OCI-M2 (cell line): ENCODE results near the gene RPL19.

Experiments
- DNase-seq: peaks from one replicate; lab custom pipeline; 2025; ENCODE audit not compliant: unreplicated experiment; lab: John Stamatoyannopoulos, UW

Gene RPL19

DNA sequence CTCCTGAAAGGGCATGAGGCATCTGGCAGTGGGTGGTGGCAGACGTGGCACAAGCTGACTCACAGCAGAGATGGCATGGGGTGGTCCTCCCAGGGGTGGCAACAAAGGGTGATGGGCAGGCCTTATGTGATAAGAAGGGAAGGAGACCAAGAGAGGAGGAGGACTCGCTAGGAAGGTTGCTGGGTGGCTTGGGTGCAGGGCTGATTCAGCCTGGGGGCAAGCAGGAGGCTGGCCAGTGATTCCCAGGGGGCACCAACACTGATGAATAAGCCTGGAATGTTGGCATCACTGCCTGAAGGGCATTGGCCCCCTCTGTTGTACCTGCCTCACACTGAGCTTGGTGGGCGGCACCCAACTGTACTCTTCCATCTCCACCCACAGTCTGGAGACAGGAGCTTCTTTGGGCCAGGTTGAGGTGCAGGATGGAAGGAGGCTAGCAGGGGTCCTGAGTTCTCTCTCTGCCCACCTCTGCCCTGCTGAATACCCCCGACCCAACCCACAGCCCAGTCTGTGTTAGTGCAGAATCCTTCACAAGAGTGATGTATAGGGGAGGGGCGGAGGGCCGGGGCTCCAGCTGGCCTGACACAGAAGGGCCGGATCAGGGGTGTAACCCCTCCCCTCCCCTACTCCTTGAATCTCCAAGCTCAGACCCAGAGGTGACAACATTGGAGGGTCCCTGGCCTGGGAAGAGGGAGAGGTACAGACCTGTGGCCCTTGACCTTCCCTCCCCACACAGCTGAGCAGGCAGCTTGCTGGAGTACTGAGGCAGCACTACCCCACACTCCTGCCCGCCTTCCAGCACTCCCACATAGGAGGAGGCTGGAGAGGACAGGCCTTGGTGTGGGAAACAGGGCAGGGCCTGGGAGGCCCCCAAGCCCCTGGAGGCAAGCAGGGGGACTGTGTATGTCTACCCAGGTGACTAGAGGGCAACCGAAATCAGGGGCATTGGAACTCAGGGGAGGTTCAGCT is 23.1 kb downstream of the RPL19 start:
- DNase-seq, result no peak

DNA sequence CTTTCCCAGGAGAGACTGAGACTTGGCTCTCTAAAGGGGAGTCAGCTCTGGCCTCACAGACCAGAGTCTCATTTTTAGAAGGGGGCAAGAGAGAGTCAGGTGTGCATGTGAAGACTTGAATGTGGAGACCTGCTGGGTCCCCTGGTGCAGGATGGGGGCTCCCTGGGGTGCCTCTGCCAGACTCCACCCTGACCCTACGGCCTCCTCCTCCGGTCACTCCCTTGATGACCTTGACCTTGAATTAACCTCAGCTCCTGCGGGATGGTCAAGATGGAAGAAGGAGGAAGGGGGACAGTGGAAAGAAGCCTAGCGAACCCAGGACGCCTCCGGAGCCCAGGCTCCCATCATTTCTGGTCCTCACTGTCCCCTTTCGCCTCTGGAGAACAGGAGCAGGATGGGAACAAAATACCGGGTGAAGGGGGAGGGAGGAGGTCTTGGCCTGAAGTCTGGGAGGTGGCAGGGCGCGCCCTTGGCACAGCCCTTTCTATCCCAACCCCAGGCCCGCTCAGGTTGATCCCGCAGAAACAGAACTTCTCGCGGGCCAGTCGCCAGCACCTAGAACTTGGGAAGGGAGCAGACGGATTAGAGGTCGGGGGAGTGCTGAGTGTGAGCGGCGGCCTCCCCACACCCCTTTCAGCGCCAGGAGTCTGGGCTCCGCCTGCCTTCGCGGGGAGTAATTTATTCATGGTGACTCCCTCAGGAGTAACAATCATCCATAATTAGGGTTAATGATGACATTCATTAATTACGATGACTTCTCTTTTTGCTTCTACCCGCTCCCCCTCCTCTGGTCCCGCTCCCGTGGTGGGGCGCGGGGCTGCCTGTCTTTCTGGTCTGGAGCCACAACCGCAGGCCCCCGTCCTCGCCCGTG is 24.1 kb downstream of the RPL19 start:
- no peak for DNase-seq

DNA sequence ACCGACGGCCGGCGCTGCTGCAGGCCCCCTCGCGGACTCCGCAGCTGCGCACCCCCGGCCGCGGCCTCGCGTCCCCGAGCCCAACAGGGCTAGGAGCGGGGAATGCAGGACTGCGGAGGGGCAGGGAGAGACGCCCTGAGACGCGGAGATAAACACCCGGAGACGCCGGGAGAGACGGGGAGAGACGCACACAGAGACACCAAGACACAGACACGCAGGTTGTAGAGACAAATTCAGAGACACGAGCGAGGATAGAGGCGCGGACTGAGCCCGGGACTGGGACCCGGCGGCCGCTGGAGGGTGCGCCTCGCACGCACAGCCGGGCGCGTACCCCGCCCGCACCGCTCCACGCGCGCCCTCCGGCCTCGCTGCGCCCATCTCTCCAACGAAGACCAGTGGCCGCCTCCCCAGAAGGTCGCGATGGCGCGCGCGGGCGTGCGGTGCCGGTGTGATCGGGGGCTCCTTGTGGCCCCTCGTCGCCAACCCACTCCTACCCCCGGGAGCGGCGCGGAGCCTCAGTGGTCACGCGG is 24.8 kb downstream of the RPL19 start:
- DNase-seq, result no peak

DNA sequence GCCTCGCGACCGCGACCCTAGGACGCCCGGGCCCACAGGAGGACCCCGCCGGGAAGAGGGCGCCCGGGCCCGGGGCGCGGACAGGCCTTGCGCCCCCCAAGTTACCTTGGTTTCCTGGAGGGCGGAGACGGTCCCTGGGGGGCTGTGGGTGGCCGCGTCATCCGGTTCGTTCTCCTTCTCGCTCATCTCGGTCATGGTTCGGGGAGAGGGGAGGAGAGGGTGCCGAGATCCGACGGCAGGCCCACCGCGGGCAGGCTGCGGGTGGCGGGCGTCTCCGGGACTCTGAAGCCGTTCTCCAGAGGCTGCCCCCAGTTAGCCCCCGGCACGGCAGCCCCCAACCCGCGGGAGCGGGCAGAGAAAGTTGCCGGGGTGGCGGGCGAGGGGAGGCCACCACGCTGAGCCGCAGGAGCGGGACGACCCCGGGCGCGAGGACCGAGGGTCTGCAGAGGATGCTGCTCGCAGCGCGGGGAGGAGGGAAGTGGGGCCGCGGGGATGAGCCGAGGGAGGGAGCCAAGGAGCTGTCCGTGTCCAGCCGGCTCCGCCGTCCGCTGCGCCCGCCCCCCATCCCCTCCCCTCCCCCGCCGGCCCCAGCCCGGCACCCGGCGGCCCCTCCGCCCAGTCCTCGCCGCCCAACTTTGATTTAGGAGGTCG is 25.4 kb downstream of the RPL19 start, which contains the start of gene STAC2:
STAC2 (minus strand) TSS at position 638 of the 651 bp plus-strand sequence; CDS start at position 195, 443 bp downstream.
- DNase-seq, result no peak

DNA sequence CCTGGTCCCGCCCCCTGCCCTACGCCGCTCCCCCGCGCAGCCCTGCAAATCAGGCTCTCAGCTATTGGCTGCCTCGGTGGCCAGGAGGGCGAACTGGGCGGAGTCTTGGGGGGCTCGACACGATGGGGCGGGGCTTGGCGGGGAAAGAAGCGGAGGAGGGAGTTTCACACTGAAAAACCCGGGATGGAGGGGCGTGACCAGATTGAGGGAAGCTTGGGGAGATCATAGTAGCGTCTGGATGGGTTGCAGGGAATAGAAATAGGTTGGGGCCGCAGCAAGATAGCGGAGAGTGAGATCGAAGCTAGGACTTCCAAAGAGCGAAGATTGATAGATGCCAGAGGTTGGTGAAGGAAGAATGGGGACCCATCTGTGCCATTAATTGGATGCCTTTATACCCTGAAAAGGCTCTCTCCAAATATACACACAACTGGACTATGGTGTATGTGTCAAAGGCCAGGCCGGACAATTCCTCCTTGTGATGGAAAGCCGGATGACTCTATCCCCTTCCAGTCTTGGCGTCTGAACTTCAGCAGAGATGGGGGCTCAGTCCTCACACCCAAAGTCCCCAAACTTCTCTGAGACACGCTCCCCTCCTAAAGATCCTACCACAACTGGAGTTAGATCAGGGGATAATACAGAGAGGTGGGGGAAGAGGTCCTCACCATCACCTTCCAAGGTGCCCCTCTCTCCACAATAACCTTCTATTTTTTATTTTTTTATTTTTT is 26.0 kb downstream of the RPL19 start:
- DNase-seq, result no peak

DNA sequence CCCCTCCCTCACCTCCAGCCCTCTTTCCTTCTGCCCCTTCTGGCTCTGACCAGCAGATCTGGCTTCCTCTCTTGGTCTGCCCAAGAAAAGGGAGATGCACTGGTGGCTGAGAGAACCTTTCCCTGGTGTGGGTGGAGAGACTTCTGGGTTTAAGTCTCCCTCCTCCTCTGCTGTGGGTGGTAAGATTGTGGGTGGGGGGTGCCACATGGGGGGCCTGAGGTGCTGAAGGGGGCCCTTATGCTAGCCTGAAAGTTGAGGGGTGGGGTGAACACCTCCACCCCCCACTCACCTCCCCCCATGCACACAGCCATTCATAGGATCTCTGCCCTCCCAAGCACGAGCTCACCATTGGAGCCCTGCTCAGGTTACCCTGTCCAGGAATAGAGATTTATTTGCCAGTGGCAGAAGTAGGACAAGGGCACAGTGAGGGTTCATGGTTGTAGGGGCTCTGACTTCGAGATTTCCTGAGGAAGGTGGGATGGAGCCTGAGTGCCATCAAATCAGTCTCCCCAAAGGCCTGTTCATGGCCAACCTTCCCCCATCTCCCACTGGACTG is 27.4 kb downstream of the RPL19 start:
- DNase-seq, result no peak

DNA sequence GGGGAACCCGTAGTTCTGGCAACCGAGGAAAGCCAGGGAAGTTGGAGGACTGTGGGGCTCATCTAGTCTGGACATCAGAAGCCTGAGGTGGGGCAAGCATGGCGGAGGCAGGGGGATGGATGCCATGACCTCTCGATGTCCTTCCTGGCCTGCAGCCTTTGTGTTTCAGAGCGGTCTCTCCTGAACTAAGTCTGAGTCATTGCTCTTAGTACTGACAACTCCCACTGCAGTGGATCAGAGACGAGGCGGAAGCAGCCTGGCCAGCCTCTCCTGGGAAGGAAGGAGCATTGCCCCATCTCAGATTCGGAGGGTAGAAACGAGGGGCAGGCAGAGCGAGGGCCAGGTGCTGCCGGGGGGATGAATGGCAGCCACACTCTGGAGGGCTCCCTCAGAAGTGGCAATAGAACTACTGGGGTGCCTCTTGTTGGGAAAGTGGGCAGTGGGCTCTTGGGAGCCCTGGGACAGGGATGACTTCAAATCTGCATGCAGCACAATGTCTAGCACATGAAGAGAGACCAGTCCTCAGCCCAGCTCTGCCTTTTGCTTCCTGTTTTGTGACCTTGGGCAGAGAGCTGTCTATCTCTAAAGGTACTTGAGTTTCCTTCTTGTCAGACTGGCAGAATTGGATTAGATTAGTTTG is 29.3 kb downstream of the RPL19 start:
- DNase-seq, result no peak

DNA sequence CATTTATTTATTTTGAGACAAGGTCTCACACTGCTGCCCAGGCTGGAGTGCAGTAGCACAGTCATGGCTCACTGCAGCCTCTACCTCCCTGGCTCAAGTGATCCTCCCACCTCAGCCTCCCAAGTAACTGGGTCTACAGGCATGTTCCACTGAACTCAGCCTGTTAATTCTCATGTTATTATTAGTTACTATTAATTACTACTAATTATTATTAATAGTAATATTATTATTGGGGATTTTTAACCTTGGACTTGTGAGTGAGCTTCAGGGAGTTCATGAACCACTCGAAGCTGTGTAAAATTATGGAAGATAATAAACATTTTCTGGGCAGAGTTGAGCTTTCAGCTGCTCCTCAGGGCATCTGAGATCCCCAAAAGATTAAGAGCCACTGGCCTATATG is 30.3 kb downstream of the RPL19 start:
- no peak for DNase-seq

DNA sequence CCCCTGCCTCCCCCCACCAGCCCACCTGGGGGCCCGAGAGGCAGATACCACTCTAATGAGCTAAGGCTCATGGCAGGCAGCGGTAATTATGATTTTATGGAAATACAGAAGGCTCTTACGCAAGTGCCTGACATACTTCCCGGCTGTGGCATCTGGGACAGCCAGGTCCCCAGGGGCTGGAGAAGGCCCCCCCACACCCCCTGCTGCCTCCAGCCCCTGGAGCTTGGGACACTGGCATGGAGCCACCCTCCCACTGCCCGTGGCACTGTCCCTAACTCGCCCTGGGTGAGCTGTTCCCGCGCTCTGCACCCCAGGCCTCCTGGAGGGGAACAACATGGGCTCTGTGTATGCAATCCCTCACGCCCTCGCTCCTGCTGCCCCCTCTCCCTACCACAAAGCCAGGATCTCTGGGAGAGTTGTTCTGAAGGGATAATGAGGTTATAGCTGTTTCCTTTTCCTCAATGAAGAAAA is 31.0 kb downstream of the RPL19 start:
- DNase-seq, result no peak

DNA sequence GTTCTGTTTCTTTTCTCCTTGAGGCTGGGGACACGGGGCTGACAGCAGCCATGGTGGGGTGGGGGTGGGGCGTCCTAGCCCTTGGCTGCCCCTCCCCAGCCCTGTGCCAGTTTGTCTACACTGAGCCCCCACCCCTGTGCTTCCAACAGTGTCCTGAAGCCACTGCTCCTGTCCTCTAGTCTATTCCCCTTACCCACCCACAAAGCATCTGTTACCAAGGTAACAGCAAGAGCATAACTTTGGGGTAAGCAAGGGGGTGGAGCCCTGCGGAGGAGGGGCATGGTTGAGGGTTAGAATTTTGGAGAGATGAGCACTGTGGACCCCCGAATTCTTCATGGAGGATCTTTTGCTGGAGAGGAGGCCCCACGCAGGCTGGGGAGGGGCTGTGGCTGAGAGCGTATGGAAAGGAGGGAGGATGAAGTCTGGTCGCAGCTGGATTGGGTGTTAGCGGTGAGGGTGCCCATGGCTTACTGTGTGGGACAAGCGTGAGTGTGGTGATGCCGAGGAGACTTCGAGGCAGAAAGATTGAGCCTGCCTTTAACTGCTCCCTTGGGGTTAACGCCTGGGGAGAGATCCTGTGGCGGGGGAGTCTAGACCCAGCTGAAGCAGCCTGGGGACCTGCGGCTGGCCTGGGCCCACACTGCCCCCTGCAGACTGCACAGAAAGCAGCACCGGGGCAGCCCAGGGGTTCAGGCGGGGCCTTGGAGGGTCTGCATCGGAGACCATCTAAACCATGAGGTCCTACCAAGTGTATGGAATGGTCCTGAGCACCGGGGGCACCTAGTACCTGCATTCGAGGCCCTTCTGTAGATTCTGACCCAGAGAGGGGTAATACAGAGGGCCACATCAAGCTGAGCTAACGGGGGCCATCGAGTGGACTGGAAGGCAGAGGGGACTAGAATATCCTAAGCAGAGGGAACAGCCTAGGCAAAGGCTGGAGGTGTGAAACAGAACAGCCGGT is 31.8 kb downstream of the RPL19 start:
- DNase-seq, result no peak

DNA sequence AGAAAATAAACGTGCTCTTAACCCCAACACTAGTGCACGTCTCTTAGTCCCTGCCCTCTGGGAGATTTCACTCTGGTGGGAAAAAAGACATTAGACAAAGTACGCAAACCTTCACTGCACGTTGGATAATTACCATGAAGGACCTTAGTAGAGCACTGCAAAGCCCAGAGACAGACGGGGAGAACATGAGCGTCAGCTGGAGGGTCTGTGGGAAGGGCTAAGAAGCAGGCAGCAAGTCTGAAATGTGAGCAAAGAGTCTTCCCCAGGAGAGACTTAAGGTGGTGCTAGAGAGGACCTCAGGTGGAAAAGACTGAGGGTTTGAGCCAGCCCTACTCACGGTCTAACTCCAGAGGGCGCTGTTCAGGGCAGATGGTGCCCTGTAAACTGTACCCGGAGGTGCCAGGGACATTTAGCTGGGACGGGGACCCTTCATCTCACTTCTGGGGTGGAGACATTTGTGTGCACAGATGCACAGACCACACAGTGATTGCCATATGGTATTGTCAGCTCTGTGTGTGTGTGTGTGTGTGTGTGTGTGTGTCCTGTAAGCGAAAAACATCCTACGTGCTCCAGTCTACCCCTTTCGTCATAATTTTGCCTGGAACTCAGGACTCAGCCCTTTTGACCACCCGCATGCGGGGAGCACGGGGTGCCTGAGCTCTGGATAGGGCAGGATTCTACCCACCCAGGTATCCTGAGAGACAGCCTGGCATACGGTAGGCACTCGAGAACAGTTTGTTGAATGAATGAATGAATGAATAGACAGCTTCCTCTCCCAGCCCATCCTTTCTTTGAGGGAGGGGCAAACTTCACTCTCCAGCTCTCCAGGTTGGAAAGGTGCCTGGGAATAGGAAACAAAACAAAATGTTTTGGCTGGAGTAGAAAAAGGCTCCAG is 35.7 kb downstream of the RPL19 start:
- peak; percentile 20 for DNase-seq

DNA sequence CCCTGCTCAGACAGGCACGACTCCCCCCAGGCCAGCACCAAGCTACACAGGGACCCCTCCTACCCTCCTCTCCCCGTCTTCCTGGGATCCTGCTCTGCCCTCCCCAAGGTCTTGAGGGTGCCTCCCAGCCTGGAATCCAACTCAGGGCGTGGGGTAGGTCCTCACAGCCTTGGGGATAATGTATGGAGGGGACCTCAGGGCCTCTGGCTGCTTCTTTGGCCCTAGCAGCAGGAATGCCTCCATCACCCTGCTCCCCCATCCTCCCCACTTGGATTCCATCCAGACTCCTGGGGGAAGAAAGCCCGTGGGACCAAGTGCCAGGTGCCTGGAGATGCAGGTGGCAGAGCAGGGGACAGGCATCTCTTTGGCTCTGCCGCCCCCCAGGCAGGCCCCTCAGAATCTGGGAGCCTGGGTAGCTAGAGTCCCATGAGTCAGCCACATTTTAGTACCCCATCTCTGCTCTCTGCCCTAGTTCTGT is 36.4 kb downstream of the RPL19 start:
- no peak for DNase-seq

DNA sequence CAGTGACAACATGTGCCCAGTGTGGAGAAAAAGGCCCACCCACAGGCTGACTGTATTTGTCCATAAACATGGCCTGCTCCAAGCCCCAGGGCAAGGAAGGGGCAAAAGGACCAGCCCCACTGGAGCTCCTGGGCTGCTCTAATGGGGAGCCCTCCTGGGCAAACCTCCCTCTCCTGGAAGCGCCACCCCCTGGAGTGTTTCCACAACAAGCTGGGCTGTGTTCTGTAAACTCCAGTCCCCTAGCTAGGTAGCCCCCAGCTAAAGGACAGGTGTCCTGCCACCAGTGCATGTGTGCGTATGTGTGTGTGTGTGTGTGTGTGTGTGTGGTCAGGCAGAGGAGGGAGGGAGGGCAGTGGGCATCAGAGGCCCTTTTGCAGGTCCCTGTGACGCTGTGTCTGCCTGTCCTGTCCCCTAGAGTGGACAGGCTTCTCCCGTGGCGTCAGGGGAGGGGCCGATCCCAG is 36.9 kb downstream of the RPL19 start:
- no peak for DNase-seq

DNA sequence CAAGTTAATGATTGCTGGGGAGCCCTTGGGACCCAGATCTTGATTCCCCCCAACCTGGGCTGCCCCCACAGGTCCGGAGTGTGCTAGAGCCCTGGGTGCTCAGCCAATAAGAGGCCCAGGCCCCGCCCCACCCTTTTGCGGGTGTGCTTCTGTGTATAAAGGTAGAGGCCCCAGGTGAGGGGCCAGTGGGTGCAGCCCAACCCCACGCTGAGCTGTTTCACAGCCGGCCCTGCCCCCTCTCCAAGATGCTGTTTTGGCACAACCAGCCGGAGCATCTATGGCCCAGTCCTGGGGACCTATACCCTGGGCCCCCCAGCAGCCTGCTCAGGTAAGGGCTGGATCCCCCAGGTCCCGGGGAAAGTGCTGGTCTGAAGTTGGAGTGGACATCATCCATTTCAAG is 37.5 kb downstream of the RPL19 start:
- DNase-seq, result no peak

DNA sequence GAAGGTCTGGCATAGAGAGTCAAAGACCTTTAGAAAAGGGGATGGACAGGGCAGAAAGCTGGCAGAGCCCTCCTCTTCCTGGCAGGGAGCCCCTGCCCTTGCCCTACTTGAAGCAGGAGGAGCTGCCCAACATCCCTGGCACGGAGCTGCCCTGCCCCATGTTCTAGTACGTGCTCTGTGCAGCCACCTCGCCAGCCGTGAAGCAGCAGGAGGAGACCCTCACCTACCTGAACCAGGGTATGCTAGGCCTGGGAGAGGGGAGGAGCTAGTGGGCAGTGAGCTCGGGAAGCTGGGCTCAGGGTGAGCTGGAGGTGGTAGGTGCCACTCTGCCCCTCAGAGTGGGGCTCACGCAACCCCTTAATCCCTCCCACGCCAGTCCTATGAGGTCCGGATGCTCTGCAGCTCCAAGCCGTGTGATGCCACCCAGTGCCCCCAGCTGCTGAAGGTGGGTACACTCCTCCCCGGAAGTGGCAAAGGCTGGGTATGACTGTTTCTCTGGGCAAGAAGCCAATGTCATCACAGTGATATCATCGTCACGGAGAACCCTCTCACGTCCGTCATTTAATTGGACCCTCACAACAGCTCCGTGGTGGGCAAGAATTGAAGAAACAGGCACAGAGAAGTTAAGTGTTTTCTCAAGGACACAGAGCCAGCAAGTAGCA is 38.4 kb downstream of the RPL19 start:
- no peak for DNase-seq

DNA sequence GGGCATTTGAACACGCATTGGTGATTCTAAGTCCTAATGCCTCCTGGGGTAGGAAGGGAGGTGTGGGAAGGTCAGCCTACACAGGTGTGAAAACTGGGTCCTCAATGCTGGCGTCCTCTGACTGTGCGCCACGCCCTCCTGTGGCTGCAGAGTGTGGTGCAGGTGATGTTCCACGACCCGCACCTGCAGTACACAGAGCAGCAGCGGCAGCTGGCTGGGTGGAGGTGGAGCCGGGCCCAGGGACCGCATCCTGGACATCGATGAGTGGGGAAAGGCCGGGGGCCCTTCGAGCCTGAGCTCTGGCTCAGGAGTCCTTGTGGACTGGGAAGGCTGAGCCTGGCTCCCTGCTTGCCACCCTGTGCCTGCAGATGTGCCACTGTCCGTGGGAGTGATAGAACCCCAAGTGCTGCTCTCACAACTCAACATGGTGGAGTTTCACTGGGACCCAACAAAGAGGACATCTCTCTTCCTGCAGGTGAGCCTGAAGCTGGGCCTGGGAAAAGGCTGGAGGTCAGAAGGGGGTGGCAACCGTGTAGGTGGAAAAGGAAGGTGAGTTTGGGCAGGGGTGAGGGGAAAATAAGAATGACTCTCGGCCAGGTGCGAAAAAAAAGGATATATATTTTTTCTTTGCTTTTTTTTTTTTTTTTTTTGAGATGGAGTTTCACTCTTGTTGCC is 39.7 kb downstream of the RPL19 start:
- no peak for DNase-seq
